Activated CD4-positive, alpha-beta T cell treated with anti-CD3 and anti-CD28 coated beads, Interleukin-2, amount 50 U/mL, for 1 hour (primary cell): ENCODE results near the gene PKHD1.

Source experiments
- DNase-seq: peaks from one replicate; pipeline ENCODE4 v3.0.0-alpha.2; 2020

Gene PKHD1

GRCh38 chr6:51585264-51585663 is 502.1 kb downstream of the PKHD1 start:
- DNase-seq: no peak

DNA sequence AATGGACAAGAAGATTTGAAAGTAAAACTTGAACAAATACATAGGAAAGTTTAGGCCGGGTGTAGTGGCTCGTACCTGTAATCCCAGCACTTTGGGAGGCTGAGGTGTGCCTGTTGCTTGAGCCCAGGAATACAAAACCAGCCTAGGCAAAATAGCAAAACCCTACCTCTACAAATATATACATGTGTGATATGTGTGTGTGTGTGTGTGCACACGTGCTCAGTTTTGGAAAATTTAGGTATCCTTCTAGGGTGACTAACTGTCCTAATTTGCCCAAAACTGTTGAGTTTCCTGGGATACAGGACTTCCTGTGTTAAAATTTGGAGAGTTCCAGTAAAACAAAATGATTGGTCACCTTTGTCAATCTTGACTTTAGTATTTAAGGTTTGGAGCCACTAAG is 503.2 kb downstream of the PKHD1 start:
- no peak for DNase-seq

DNA sequence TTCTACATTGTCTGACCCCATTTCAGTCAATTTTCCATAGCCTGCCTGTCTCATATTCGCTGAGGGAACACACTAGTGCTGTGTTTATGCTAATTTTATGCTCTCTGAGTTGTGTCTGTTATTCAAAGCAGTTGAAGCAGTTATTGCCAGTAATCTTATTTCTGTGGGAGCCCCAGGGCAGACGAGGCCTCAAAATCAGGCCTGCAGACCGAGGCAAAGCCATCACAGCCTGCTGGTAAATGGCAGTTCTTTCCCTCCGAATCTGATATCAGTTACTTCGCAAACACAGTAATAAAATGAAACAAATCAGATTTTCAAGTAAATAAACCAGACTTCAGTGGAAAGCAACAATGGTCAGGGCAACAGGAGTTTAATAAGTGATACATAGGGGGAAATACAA is 508.4 kb downstream of the PKHD1 start:
- DNase-seq: no peak

DNA sequence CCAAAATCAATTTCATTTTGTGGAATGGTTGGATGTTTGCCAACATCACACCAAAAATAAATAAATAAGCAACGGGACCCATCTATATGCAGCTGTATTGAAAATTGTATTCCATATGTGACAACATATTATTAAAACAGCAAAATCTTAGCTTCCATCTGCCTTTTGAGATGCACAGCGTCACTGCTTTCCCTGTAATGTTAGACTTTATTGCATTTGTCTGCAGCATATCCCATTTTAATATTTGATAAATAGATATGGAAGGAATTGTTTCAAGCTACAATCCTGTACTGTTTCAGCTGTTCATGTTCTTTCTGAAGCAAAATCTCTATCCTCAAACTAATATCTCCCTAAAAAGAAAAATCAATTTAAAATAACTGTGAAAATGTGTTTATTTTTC is 509.1 kb downstream of the PKHD1 start:
- DNase-seq: no peak

- no peak for DNase-seq
These were observed 513.4 kb downstream of the PKHD1 start for GRCh38 chr6:51574040-51574439.

DNA sequence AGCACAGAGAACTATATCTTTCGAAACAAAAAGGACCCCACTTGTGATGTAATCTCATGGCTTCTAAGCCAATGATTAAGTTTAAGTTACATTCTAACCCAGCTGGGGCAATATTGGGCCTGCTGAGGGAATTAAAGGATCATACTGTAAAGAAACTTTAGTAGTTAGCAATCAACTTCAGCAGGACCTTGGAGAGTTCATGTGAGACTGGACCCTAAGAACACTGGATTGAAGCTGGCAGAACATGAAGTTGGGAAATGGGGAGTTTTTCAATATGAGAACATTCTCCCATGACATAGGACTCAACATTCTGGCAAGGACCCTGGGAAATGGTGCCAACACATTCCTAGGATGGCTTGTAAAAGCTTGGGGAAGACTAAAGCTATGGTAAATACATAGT is 516.2 kb downstream of the PKHD1 start:
- DNase-seq: no peak

DNA sequence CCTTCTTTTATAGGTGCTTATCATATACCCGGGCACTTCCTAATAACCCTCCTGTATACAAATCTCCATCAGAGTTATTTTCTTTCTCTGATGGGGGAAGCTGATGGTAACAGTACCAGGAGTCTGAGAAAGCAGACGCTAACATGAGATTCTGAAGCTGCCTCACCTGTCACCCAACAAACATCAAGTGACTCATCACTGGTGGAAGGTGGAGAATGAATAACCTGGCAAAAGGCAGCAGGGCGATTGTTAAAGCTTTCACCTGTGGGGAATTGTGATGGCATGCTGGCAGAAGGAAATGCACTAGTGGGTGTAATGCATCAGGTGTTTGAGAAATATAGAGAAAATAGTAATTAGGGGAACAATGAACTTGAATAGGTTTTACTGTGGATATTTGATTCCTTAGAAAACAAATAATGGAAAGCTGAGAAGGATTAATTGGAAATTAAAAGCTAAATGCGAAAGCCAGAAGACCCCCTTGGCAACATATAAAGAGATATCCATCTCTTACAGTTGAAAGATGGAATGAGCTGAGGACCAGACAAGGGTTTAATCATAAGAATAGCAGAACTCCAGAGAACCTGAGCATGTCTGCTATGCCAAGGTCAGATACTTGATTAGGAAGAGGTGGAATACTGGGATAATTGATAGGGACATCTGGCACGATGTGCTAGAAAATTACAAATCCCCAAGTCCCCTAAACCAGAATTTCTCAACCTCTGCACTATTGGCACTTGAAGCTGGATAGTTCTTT is 517.1 kb downstream of the PKHD1 start:
- no peak for DNase-seq

DNA sequence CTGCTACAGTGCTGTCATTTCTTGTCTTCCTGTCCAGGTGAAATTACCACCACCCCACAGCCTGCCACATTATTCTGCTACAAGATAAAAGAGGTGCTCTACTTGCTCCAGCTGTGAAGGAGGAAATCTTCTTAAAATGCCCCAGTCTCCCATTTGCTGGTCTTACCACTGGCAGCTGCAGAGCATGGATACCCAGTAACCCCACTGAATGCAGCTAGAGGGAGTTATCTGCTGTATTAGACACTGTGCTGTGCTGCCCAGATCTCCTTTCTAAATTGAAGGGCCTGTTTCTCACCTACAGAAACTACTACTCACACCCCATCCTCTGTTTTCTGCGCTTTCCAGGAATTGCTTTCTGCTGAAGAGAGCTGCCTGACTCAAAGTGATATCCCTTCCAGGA is 517.8 kb downstream of the PKHD1 start:
- DNase-seq: no peak

DNA sequence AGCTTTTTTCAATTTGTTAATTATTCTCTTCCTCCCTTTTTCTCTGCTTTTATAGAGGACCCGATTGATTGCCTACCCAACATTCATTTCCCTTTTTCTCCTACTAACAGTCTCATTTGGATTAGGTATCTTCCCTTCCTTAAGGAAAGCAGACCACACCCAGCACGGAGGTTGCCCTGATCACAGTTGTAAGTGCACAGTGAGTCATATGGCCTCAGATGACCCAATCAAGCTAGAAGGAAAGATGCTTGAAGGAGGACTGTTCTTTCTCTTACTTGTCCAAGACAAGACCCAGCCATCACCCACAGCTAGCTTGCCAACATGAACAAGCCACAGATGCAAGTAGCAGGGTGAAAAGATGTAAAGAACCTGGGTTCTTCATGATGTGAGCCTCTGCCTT is 518.6 kb downstream of the PKHD1 start:
- DNase-seq: no peak

DNA sequence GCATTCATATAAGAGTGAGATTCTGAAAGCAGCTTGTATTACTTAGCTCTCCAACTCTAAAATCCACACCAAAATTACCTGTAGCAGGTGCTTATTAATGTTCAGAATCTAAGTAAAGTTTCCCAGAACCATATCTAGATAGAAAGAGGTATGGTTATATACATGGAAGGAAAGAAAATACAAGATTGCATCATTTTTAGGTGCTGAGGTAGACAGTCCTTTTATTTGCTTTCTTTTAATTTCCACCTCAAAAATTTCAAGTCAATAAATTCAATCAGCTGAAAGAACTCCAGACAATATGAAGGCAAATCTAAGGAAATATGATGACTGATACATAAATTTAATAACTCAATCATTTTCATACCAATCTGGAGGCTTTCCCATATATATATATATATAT is 521.9 kb downstream of the PKHD1 start:
- DNase-seq: no peak
